ENCODE measurements around the gene CLCN4. TPM values are rescaled to one million over a fixed set of nuclear protein-coding genes. Genes with fewer than 3 reads are reported as not detected.

CLCN4 gene
- total RNA-seq, 1 experiment from 2014 or later, result 6.9 TPM

DNA sequence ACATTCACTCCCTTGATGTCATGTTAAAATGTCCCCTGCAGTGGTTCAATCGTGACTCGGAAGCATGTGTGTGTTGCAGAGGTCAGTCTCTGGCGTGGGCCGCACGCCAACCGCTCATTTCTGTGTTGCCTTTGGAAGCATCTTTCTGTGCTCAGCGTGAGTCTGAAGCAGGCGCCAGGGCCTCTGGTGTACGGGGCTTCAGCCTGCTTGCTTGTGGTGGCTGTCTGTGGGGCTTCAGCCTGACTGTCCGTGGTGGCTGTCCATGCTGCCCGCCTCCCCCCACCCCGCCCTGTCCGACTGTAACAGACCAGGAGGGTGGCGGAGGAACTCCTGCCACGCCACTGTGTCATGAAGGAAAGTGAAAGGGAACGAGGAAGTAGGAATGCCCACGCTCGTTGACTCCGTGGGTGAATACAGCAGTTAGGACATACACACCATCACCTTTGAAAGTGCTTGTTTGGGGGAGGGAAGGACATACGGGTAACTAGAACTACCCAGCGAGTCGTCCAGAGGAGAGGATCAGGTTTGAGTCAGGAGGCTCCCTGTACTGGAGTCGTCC is 14.7 kb upstream of the CLCN4 start:
- H2AK5ac ChIP-seq (ENCODE audit: insufficient read length, low read length), result no peak overlapping the region
- H3K4me3 Mint-ChIP-seq, result no peak overlapping the region
- no peak overlapping the region for H3K14ac ChIP-seq (ENCODE audit: insufficient read depth, low read length)
- no peak overlapping the region for H2BK20ac ChIP-seq (ENCODE audit: low read depth, low read length, poor library complexity, severe bottlenecking)
- no peak overlapping the region for H3K23ac ChIP-seq (ENCODE audit: insufficient read length, low read depth, low read length)
- no peak overlapping the region for H4K8ac ChIP-seq (replicated peaks; ENCODE audit: insufficient read length, low read depth, low read length)
- H3K4ac ChIP-seq (ENCODE audit: low read depth, low read length), result no peak overlapping the region
- TF ChIP-seq, protein P1, sequence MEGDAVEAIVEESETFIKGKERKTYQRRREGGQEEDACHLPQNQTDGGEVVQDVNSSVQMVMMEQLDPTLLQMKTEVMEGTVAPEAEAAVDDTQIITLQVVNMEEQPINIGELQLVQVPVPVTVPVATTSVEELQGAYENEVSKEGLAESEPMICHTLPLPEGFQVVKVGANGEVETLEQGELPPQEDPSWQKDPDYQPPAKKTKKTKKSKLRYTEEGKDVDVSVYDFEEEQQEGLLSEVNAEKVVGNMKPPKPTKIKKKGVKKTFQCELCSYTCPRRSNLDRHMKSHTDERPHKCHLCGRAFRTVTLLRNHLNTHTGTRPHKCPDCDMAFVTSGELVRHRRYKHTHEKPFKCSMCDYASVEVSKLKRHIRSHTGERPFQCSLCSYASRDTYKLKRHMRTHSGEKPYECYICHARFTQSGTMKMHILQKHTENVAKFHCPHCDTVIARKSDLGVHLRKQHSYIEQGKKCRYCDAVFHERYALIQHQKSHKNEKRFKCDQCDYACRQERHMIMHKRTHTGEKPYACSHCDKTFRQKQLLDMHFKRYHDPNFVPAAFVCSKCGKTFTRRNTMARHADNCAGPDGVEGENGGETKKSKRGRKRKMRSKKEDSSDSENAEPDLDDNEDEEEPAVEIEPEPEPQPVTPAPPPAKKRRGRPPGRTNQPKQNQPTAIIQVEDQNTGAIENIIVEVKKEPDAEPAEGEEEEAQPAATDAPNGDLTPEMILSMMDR (conservative IDR thresholded peaks at IDR 0.05), result no peak
- no peaks in the 10 kb centered on the region for H4K20me1 ChIP-seq (ENCODE audit: control insufficient read depth, insufficient read depth, insufficient read length)
- peaks cover 49 to 81% of the 10 kb centered on the region in 2 experiments for H3K9me3 Mint-ChIP-seq
- no peak overlapping the region; a peak in 1 of 7 replicates for H3K27ac Mint-ChIP-seq
- H2BK120ac ChIP-seq (ENCODE audit: low read depth, low read length, poor library complexity, severe bottlenecking), result no peak overlapping the region
- DNase-seq, result no peak
- no peak overlapping the region for H4K5ac ChIP-seq (ENCODE audit: insufficient read length, low read depth, low read length)
- WGBS (ENCODE audit: extremely low coverage, insufficient read length, low lambda C conversion rate), result no CpG with 5 or more reads among the region's 23 CpGs
- no peaks in the 10 kb centered on the region for H3K9me3 ChIP-seq (ENCODE audit: control insufficient read depth, low read depth, low read length)
- H3K56ac ChIP-seq (ENCODE audit: insufficient read length, low read depth, low read length), result no peak overlapping the region
- H3K27me3 ChIP-seq (ENCODE audit: insufficient read depth, low read length), result no peaks in the 10 kb centered on the region
- no peaks in the 10 kb centered on the region for H3K4me1 Mint-ChIP-seq
- H3K9ac ChIP-seq (ENCODE audit: extremely low read depth, insufficient read length, low read length), result no peak overlapping the region
- no peak overlapping the region for H3K4me2 ChIP-seq (ENCODE audit: insufficient read depth, insufficient read length, low read length)
- no peaks in the 10 kb centered on the region for H3K27me3 Mint-ChIP-seq (ENCODE audit: low read depth)
- H2AFZ ChIP-seq (ENCODE audit: low read length), result no peak overlapping the region
- H3K36me3 Mint-ChIP-seq (ENCODE audit: insufficient read depth in 1 of 3, low read depth in 3 of 3), result peaks cover 31 to 71% (median 60%) of the 10 kb centered on the region in 3 experiments
- H2BK5ac ChIP-seq (ENCODE audit: insufficient read length, low read length), result no peak overlapping the region
- H3K23me2 ChIP-seq (ENCODE audit: insufficient read length, low read depth, low read length, poor library complexity, severe bottlenecking), result no peaks in the 10 kb centered on the region
- no peak overlapping the region for H2BK15ac ChIP-seq (ENCODE audit: low read depth, low read length)
- H3T11ph ChIP-seq (ENCODE audit: low read length), result no peak overlapping the region
- H3K4me1 ChIP-seq (ENCODE audit: insufficient read depth, low read length), result no peaks in the 10 kb centered on the region
- no peaks in the 10 kb centered on the region for H3K79me1 ChIP-seq (ENCODE audit: insufficient read depth, low read depth, low read length, poor library complexity, severe bottlenecking)
- no peaks in the 10 kb centered on the region for H3K79me2 ChIP-seq (ENCODE audit: insufficient read depth, low read length)
- no peak overlapping the region for H4K91ac ChIP-seq (ENCODE audit: insufficient read length, low read depth, low read length)
- H2BK12ac ChIP-seq (ENCODE audit: insufficient read length, low read depth, low read length), result no peak overlapping the region
- H3K18ac ChIP-seq (ENCODE audit: insufficient read length, low read depth, low read length), result no peak overlapping the region
- H3K27ac ChIP-seq (ENCODE audit: insufficient read length, low read depth, low read length), result no peak overlapping the region
